ENCODE data around the gene GAD2. TPM values are rescaled to one million over a fixed set of nuclear protein-coding genes. Genes with fewer than 3 reads are reported as not detected.

The GAD2 gene
- not detected for total RNA-seq

DNA sequence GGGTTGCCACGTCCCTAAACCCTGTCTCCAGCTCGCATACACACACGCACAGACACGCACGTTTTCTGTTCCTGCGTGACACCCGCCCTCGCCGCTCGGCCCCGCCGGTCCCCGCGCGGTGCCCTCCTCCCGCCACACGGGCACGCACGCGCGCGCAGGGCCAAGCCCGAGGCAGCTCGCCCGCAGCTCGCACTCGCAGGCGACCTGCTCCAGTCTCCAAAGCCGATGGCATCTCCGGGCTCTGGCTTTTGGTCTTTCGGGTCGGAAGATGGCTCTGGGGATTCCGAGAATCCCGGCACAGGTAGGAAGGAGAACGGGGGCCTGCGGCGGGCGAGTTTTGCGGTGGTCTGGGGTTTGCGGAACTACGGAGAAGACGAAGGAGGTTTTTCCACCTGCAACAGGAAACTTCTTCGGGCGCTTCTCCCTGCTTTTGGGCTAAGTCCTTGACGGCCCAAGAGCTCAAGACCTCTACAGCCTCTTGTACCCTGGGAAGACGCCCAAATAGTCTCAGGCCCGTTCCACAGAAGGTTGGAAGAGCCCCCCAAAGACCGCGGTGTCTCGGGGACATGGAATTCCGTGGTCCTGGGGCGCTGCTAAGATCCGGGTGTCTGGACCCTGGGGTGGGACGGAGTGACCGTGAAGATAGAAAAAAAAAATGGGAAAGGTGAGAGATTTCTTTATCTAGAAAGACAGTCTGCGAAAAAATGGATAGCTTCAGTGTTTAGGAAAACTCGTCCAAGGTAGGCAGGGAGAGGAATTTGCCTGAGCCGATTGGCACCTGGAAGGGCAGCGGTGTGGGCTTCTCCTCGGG, at the start of gene GAD2:
Gene GAD2 (plus strand): TSS at position 190 of the 811 bp plus-strand sequence. CDS start 36 bp downstream, at position 226.
- no peak for ATAC-seq

DNA sequence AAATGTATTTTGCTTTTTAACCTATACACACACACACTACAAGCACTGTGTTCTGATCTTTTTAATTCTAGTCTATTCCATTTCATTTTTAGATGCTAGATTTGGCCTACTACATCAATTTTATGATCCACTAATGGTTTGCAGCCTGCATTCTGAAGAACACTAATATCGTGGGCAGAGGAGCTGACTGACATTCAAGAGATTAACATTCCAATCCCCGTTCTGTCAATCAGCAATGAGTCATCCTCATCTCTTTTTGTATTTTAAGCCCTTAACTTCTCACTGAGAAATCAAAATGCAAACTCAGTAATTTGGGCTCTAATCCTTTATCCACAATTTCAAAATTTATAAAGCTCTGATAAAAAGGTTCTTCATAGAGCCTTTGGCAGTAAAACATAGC, 47.1 kb upstream of the GAD2 start:
- no peak for ATAC-seq

DNA sequence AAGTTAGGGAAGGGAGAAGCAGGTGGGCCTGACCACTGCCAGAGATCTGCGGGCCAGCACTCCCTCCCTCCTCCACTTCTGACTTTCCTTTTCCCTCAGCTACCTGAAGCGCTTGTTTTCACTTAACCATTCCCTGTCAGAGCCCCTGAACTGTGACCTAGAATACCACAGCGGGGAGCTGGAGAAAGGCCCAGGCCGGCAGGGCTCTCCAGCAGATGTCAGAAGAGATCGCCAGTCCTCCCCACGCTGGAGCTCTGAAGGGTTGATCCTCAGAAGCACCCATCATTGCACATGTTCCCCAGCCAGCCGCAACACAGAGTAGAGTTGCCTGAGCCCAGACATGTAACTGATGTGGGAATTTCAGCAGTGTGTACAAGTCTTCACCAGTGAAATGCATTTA, 44.4 kb upstream of the GAD2 start:
- no peak for ATAC-seq

DNA sequence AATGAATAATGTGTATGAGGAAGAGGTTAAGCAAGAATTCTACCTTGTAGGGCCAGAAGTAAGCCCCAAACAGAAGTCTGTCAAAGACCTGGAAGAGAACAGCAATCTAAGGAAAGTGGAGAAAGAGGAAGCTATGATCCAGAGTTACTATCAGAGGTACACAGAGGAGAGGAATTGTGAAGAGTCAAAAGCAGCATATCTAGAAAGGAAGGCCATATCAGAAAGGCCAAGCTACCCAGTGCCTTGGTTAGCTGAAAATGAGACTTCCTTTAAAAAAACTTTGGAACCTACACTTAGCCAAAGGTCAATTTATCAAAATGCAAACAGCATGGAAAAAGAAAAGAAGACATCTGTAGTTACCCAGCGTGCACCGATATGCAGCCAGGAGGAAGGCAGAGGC, 42.7 kb upstream of the GAD2 start:
- no peak for ATAC-seq

DNA sequence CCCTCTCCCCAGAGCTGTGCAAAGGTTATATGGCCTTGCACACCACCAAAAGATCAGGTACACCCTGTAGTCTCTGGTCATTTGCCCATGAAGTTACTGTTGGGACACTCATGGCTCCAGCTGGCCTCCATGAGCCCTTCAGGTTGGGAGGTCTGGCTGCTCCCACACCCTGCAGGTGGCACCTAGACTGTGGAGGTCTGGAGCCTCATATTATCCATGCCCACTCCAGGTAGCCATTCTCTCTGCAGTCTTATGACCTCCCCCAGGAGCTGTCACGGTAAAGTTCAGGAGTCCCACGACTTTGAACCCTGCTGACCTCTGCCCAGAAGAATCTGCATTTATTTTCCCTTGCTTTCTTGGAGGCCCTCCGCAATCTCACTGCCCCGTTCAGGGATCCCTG, 39.2 kb upstream of the GAD2 start:
- no peak for ATAC-seq

DNA sequence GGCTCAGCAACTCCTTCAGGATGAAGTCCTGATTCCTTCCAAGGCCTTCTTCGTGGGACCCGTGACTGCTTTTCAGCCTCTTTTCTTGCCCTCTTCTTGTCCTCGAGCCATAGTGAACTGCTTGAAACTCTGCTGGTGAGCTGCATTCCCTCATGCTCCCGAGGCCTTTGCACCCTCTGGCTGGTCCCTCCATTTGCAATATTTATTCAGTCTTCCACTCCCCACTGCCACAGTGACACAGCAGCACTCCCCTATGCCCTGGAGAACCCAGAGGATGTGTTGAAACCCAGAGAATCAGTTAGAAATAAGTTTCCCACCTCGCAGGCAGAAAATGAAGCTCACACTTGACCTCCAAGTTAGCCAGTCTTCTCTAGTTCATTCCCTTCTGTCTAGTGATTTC, 22.3 kb upstream of the GAD2 start:
- no peak for ATAC-seq

DNA sequence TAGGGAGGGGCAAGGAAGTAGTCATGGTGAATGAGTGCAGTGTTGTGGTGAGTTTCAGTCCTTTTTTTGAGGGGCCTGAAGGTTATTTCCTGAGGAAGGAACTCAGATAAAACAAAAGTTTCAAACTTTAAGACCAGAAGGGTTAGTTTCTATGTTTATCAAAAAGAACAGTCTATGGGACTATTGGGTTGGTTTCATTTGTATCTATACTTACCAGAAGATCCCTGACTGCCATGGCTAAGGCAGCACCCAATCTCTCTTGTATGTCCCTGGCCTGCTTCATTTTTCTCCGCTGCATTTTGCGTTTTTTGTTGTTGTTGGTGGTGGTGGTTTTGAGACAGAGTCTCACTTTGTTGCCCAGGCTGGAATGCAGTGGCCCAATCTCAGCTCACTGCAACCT, 19.3 kb upstream of the GAD2 start:
- ATAC-seq, result no peak

DNA sequence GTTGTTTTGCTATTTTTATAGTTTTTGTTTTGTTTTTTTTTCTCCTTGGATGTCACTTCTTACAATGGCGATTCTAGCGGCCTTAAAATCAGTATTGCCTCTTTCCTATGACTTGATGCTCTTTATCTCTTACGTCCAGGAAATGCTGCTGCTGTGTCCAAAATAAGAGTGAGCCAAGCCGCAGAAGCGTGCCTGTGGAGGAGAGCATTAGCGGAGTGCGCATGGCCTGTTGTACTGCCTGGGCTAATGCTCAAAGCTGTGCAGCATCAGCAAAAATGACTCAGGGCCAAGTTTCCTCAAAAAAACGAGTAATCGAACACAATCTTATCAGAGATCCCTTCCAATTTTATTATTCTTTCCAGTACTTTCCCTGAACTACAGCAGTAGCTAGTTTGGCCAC, 18.5 kb upstream of the GAD2 start:
- no peak for ATAC-seq

DNA sequence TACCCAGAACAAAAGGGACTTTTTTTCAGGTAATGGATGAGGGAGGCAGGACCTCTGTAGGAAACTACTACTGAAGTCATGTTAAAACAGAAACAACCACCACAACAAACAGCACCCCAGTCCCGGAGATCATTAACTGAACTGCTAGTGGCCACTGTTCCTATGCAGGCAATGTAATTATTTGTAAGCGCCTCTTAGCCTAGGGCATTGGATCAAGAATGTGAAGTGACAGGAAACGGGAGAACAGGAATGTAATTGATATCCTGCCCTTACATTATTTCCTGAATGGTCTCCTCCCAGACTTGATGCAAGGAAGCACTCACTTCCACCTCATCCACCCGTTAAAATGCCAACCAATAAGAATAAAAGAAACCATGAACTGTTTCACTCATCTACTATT, 16.7 kb upstream of the GAD2 start:
- no peak for ATAC-seq

DNA sequence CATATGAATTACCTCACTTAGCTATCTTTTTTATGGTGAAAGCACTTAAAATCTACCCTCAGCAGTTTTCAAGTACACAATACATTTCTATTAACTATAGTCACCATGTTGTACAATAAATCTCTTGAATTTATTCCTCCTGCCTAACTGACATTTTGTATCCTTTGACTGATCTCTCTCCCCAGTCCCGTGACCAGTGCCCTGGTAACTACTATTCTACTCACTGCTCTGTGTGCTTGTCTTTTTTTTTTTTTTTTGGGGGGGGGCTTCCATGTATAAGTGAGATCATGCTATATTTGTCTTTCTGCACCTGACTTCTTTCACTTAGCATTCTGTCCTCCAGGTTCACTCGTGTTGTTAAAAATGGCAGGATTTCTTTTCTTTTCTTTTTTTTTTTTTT, 11.4 kb upstream of the GAD2 start:
- ATAC-seq, result no peak

DNA sequence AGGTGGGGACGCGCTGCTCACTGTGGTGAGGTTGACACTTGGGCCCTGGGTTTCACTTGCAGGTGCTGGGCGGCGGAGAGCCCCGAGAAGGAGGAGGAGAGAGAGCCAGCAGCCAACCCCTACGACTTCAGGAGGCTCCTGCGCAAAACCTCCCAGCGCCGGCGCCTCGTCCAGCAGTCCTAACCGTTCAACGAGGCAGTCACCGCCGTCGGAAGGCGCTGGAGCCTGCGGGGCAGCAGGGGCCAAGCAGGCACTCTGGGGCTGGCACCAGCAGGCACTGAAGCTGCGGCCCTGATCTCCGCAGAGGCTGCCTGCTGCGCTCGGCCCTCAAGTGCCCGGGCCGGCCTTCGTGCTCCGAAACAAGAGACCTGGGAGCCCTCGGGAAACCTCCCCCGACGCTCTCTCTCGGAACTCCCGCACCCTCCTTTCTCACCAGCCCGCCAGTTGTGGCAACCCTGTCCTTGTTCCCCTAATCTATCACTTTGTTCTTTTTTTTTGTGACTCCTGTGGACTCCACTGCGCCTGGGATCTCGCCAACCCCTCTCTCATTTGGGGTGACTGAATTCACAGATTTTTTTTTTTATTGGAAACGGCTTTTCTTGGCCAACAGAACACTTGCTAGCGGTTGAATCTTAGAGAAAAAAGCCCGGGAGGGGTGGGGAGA, 4.7 kb upstream of the GAD2 start:
- ATAC-seq, result no peak

DNA sequence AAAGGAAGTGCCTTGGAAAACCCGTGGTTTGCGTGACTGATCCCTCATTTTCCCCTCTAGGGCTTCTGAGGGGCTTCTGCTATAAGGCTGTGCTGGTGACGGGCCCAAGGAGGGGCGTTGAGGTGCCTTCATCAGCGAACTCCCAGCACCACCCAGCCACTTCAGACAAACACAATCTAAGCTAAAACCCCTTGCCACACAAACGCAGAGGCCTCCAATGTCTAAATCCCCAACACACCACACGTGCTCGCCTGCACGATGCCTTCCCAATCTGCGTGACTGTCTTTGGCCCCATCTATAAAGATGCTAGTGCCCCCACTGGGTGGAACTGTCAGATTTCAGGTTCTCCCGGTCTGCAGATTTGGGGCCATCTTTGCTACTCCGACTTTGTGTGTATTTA, 4.1 kb upstream of the GAD2 start:
- no peak for ATAC-seq

DNA sequence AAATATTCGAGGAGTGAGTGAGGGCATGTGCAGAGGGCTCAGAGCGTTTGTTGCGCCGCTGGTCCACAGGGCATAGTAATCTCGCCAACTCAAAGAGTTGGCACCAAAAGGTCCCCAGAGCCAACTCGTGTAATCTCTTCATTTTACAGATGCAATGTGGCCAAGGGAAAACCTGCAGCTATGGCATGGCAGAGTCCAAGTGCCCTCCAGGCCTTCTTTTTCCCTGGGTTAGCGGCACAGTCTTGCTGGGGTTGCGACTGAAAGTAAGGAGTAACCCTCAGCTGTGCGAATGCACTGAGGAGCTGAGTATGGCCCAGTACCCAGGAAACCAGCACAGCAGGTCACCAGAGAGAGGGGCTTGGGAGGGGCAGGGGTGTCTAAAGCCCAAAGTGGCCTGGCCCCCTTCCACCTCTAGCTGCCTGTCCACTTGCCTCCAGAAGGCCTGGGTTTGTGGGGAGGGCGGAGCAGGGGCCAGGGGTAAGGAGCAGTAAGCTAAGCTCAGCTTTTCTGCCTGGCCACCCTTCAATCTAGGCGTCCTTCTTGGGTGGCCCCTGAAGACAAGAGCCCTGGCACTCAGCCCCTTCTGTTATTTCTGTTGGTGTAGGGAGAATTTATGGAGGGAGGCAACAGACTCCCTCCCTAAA, 3.3 kb upstream of the GAD2 start:
- no peak for ATAC-seq

DNA sequence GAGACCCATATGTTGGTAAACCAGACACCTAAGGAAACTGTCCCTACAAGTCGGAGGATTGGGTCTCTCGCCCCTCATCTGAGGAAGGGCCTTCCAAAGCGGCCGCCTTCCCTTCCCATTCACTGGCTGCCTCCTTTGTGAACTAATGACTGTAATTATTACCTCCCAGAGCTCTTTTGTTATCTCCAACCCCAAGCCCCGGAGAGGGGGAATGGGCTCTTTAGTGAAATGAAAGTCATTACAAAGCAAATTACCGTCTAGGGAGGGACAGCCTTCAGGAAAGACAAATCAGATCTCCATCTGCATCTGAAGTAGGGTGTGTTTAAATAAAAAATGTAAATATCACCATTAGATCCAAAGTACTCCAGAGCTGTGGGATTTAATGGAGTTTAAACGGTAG, 2.6 kb upstream of the GAD2 start:
- ATAC-seq, result no peak

DNA sequence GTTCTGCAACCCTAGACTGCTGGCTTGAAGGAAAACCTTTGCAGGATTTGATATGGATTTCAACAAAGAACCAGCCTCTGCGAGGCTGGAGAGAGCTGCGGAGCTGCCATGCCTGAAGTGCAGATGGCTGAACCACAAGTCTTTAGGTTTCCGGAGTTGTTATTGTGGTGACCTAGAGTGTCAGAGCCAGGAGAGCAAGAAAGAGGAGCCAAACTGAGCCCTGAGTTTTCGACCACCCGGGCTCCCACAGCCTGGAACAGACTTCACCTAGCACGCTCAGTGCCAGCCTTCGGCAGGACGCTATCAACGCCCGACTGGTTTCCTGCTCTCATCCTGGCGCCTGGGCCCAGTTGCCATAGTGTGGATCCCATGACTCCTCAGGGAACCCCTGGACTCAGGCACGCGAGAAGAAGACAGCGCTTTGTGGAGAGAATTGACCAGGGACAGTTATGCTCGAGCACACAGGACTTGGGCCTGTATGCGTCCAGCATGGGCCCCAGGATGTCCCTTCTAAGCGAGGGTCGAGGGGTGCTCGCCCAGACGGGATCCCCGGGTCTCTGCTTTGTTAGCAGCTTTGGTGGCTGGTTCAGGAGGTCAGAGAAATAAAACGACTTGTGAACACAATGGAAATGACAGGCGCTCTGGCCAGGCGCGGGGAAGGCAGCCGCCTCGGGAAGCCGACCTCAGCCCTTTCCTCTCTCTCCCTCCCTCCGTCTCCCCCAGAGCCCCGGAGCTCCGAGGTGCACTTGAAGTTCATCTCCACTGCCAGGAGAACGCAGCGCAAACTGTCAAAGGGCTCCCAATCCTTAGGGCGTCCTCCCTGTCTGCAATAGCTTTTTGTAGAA, 1.8 kb upstream of the GAD2 start:
- no peak for ATAC-seq

DNA sequence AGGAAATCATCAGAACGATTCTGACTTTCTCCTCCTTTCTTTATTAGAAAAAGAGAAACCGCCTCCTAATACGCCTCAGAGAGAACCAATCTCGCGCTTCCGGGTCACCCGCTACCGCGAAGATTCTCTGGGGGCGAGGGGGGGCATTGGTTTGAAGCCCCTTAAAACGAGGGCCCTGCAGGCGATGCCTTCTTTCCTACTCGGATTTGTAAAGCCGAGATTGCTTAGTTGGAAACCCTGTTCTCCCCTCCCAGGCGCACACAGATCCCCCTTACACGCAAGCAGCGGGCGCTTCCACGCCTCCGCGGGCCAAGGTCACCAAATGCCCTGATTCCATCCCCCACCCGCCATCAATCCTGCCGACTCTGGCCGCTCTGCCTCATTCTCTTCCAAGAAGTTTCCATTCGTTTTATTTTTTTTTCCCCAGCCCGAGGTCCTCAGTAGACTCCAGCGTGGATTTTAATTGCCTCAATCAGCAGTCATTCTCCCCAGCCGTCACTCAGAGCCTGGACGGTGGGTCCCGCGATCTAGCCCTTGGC, 1.1 kb upstream of the GAD2 start:
- no peak for ATAC-seq

DNA sequence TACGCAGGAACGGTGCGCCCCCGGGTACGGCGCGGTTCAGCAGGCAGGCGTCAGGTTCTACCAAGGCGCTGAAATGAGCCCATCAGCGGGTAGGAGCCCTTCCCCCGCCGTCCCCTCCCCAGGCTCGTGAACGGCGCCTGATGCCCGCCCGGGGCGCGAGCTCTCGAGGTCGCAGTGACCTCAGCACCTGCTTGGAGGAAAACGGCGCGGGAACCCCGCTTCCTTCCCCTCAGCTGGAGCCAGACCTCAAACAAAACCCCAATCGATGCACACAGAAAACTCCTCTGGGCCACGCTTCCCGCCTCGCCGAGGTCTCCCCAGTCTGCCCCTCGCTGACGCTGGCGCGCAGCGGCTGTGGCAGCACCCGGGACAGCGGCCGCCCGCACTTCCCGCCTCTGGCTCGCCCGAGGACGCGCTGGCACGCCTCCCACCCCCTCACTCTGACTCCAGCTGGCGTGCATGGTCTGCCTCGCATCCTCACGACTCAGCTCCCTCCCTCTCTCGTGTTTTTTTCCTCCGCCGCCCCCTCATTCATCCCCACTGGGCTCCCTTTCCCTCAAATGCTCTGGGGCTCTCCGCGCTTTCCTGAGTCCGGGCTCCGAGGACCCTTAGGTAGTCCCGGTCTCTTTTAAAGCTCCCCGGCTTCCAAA, 514 bp upstream of the GAD2 start:
- ATAC-seq, result no peak

DNA sequence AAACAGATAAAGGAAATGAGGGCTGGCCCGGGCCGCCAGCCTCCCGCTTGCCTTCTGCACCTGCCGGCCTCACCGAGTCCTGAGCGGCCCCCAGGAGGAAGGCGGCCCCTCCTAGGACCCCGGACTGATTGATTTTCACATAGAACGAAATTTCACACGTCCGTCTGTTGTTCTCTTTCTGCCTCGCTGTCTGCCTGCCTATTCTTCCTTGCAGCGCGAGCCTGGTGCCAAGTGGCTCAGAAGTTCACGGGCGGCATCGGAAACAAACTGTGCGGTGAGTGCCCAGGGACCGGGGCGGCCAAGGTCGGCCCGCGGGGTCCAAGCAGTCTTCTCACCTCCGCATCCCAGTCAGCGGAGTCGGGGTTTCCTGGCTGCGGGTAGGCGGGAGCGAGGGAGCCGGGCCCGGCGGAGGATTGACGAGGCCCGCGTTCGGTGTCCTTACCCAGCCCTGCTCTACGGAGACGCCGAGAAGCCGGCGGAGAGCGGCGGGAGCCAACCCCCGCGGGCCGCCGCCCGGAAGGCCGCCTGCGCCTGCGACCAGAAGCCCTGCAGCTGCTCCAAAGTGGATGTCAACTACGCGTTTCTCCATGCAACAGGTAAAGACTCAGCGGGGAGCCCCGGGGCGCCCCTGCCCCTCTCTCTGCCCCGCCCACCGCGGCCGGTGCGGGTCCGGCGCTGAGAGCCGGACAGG, 967 bp downstream of the GAD2 start:
- ATAC-seq, result no peak

DNA sequence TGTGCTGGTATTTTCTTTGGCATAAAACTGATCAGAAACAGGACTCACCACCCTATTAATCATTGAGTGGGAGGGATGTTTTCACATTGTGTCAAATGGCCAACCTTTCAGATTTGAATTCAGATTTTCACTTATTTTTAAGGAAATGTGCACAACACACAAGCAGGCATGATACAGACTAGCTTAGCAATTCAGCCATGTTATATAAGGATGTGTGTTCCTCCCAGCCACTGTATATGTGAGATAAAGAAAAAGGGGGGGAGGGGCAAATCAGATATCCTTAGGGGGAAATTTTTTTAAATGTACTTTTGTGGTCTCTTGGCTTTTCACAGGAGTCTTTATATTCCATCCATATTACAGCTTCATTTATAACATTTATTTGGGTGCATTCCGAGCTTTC, 3.1 kb downstream of the GAD2 start:
- no peak for ATAC-seq

DNA sequence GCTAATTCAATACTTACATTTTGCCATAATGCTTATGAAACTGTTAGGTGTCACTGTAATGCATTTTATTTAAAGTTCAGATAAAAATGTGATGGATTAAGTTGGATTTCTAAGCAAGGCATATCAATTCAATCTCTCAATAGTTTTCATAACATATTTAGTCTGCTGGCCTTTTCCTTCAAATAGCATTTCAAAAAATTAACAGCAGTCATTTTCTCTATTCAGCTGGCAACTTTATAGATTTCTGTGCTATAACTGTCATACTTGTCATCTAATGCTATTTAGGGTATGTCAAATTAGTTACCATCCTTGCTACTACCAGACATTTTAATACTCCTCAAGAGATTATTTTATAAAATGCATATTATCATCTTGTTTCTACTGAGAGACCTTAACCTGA, 4.3 kb downstream of the GAD2 start:
- no peak for ATAC-seq

DNA sequence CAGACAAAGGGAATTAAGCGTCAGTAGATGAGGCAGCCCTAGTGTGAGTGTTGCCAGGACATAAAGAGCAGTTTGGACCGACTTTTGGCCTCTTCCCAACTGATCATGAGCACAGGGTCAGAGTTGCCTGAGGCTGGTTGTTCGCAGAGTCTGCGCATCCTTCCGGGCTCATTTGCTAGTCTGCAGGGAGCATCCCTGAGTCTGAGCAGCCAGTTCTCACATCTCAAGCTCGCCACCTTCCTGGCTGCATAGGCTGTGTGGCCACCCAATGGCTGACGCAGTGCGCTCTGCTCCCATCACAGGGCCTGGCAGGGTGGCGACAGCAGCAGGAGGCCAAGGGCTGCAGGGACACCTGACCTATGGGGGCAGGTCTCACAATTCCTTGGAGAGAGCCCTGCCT, 5.0 kb downstream of the GAD2 start:
- ATAC-seq, result no peak

DNA sequence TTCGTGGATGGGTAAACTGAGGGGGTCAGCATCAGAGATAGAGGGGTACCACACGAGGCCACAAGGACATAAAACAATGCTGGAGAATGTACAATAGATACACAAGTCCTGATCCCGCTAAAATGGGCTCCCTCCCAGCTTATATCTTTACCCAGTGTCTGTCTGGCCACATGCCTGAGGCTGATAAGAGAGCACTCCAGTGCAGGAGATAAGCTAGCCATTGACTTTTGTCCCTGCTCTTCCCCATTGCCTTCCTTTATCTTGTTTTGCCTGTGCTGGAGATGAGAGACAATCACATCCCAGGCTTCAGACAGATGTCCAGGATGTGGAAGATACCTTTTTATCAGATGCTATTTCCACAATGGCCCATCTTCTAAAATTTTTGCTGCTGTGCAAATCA, 6.0 kb downstream of the GAD2 start:
- no peak for ATAC-seq

Data from esophagus mucosa (tissue), 1 donor.